Coronary artery (tissue), 2 donors: ENCODE results near the gene SERPINB2.

ENCODE experiments used
- DNase-seq: peaks from one replicate; pipeline ENCODE4 v3.0.0-alpha.2; 2017; ENCODE audit warnings: low spot score
- H3K27ac ChIP-seq, 2 donors: fragments of 200-600 bp; sonication (generic); one replicate each; pipeline ENCODE4 v1.5.1; 2016 to 2019
- H3K4me3 ChIP-seq: fragments of 200-600 bp; sonication (generic); 2 replicates; pipeline ENCODE4 v1.5.1; 2016; ENCODE audit warnings: mild to moderate bottlenecking, moderate library complexity
- CTCF ChIP-seq: fragments of 200-600 bp; sonication (generic); IDR thresholded peaks from one replicate; pipeline ENCODE4 v1.5.1; 2019; ENCODE audit warnings: antibody characterized with exemption

The SERPINB2 gene

GRCh38 chr18:63872586-63872985 is 14.9 kb upstream of the SERPINB2 start:
- H3K27ac ChIP-seq: no peak overlapping the region
- no peak overlapping the region for H3K4me3 ChIP-seq
- no peak for TF ChIP-seq CTCF
- no peak for DNase-seq

GRCh38 chr18:63878343-63878742 is 9.2 kb upstream of the SERPINB2 start:
- Histone ChIP-seq H3K4me3 (no peak overlapping the region), H3K27ac (no peak overlapping the region)
- no peak for TF ChIP-seq CTCF
- DNase-seq: no peak

- no peak for DNase-seq
- Histone ChIP-seq H3K27ac (no peak overlapping the region), H3K4me3 (no peak overlapping the region)
- no peak for TF ChIP-seq CTCF
These were observed 8.6 kb upstream of the SERPINB2 start for GRCh38 chr18:63878925-63879324.

- Histone ChIP-seq H3K4me3 (no peak overlapping the region), H3K27ac (no peak overlapping the region)
- DNase-seq: no peak
- TF ChIP-seq CTCF: no peak
These were observed 7.8 kb upstream of the SERPINB2 start for GRCh38 chr18:63879709-63880108.

- Histone ChIP-seq H3K4me3 (no peak overlapping the region), H3K27ac (no peak overlapping the region)
- DNase-seq: no peak
- no peak for TF ChIP-seq CTCF
These were observed 5.7 kb upstream of the SERPINB2 start for GRCh38 chr18:63881851-63882250.

- TF ChIP-seq CTCF: no peak
- Histone ChIP-seq H3K4me3 (no peak overlapping the region), H3K27ac (no peak overlapping the region)
- no peak for DNase-seq
These were observed 5.0 kb upstream of the SERPINB2 start for GRCh38 chr18:63882333-63883141.

- Histone ChIP-seq H3K4me3 (no peak overlapping the region), H3K27ac (no peak overlapping the region)
- DNase-seq: no peak
- no peak for TF ChIP-seq CTCF
These were observed 3.9 kb upstream of the SERPINB2 start for GRCh38 chr18:63883617-63884016.
